Cardiac fibroblast (primary cell): ENCODE results near the gene PDRG1.
A peak's percentile ranks its signal among the peaks of the same experiment; 100 is the strongest.

Experiments used
- DNase-seq, 2 donors: peaks; one replicate each; pipeline versions ENCODE4 v3.0.0 to v3.0.0-alpha.2; 2010; ENCODE audit warnings: low read depth in 2 of 2
- H3K4me3 ChIP-seq, 2 donors: replicated peaks in 1 of 2; 1 replicate in 1 of 2; 2 replicates in 1 of 2; pipeline ENCODE4 v1.5.1; 2011; ENCODE audit warnings: low read depth in 2 of 2, low read length in 2 of 2, mild to moderate bottlenecking in 2 of 2, moderate library complexity in 1 of 2
- CTCF ChIP-seq: IDR thresholded peaks from one replicate; pipeline ENCODE4 v1.5.1; 2011; ENCODE audit warnings: low read depth, mild to moderate bottlenecking, low read length, inconsistent platforms

The PDRG1 gene

GRCh38 chr20:31954500-31954899, 2.7 kb upstream of the PDRG1 start:
- no peak for TF ChIP-seq CTCF
- H3K4me3 ChIP-seq, result no peak overlapping the region
- DNase-seq, result no peak

- no peak overlapping the region for H3K4me3 ChIP-seq
- DNase-seq, result no peak
- no peak for TF ChIP-seq CTCF
These were observed 1.8 kb upstream of the PDRG1 start for GRCh38 chr20:31953556-31954148.

- TF ChIP-seq CTCF, result no peak
- peak overlapping the region; percentile 86 to 92 for H3K4me3 ChIP-seq
- no peak for DNase-seq
These were observed 680 bp downstream of the PDRG1 start for GRCh38 chr20:31951203-31951529.

- DNase-seq, result no peak
- H3K4me3 ChIP-seq, result no peak overlapping the region
- TF ChIP-seq CTCF, result no peak
These were observed 1.8 kb downstream of the PDRG1 start for GRCh38 chr20:31949877-31950646.

- no peak overlapping the region for H3K4me3 ChIP-seq
- DNase-seq, result peak in 1 of 2 donors; percentile 9
- no peak for TF ChIP-seq CTCF
These were observed 3.8 kb downstream of the PDRG1 start for GRCh38 chr20:31948008-31948407.

GRCh38 chr20:31945785-31946184, 6.1 kb downstream of the PDRG1 start:
- no peak for DNase-seq
- no peak for TF ChIP-seq CTCF
- H3K4me3 ChIP-seq, result no peak overlapping the region

- TF ChIP-seq CTCF, result no peak
- no peak overlapping the region for H3K4me3 ChIP-seq
- no peak for DNase-seq
These were observed 6.5 kb downstream of the PDRG1 start for GRCh38 chr20:31945319-31945718.
